HL-60 (cell line): Measurements from ENCODE around the gene MYO9B.

ENCODE experiments used
- SPI1 ChIP-seq: IDR thresholded peaks from 2 replicates; pipeline ENCODE4 v1.6.1; 2012; ENCODE audit warnings: low read depth, mild to moderate bottlenecking, borderline replicate concordance
- TF ChIP-seq, protein P1 (sequence below): IDR thresholded peaks from one replicate; pipeline ENCODE4 v1.5.1; 2011; ENCODE audit warnings: low read length, control low read depth, inconsistent platforms; ENCODE audit not compliant: insufficient read depth

DNA sequence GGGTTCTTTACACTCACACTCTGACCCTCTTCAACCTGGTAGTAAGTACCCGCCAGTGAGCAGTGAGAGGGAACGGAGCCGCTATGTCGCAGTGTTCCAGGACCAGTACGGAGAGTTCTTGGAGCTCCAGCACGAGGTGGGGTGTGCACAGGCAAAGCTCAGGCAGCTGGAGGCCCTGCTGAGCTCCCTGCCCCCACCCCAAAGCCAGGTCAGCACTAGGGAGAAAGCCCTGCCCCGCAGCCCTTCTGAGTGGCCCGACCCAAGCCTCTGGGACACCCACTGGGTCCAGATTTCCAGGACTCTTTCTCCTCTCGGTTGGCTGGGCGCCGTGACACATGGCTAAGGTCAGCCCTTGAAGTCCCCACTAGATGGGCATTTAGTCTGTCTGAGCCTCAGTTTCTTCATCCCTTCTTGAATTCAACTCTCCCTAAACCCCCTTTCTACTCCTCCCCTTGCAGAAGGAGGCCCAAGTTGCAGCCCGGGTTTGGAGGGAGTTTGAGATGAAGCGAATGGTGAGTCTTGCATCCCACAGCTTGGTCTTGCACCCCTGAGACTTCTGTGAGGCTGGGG, 152.3 kb downstream of the MYO9B start:
- TF ChIP-seq, protein P1, sequence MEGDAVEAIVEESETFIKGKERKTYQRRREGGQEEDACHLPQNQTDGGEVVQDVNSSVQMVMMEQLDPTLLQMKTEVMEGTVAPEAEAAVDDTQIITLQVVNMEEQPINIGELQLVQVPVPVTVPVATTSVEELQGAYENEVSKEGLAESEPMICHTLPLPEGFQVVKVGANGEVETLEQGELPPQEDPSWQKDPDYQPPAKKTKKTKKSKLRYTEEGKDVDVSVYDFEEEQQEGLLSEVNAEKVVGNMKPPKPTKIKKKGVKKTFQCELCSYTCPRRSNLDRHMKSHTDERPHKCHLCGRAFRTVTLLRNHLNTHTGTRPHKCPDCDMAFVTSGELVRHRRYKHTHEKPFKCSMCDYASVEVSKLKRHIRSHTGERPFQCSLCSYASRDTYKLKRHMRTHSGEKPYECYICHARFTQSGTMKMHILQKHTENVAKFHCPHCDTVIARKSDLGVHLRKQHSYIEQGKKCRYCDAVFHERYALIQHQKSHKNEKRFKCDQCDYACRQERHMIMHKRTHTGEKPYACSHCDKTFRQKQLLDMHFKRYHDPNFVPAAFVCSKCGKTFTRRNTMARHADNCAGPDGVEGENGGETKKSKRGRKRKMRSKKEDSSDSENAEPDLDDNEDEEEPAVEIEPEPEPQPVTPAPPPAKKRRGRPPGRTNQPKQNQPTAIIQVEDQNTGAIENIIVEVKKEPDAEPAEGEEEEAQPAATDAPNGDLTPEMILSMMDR: no peak
- no peak for TF ChIP-seq SPI1
